KG1 (cell line): Measurements from ENCODE around the gene SLC16A10.

Experiments
- DNase-seq: peaks from one replicate; lab custom pipeline; 2025; lab: John Stamatoyannopoulos, UW

Gene SLC16A10

GRCh38 chr6:111260570-111261298, 173.4 kb downstream of the SLC16A10 start:
- no peak for DNase-seq

DNA sequence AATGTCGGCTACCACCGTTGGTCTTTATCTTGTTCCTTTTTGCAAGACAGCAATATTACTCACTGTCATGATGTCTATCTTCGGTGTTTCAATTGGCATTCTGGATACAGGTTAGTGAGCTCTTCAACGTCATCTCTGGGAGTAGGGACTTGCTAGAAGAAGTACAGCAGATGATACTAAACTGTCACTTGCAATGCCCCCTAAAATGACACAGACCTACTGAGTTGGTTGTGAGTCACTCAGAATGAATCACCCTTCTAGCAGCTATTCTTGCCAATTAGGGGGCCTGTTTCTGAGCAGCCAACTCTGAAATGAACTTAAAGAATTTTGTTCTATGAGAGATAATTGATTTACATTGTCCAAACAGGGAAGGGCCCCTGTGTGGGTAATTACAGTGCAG, 176.5 kb downstream of the SLC16A10 start:
- DNase-seq, result no peak

GRCh38 chr6:111265842-111266241, 178.5 kb downstream of the SLC16A10 start:
- DNase-seq, result no peak

DNA sequence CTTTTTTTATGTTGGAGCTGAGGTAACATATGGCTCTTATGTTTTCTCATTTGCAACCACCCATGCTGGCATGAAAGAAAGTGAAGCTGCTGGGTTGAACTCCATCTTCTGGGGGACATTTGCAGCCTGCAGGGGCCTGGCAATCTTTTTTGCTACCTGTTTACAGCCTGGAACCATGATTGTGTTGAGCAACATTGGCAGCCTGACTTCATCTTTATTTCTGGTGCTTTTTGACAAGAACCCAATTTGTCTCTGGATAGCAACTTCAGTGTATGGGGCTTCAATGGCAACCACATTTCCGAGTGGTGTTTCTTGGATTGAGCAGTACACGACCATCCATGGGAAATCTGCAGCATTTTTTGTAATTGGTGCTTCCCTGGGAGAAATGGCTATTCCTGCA, 179.0 kb downstream of the SLC16A10 start:
- no peak for DNase-seq

DNA sequence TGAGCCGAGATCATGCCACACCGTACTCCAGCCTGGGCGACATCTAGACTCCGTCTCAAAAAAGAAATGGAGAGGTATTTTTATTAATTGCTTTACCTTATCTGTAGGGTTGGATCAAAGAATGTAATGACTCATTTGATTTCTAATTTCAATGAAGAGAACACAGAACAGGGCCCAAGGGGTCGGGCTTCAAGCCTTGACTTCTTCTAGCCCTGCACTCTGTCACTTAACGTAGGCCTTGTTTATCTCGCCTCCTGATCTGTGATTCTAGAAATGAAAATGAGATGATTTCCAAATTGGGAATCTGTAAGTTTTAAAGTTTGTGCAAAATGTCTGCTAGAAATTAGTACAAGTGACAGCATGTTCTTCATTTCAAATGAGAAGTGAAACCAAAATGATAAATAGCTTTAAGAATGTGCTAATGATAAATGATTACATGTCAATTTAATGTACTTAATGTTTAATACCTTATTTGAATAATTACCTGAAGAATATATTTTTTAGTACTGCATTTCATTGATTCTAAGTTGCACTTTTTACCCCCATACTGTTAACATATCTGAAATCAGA, 180.5 kb downstream of the SLC16A10 start:
- DNase-seq, result no peak

DNA sequence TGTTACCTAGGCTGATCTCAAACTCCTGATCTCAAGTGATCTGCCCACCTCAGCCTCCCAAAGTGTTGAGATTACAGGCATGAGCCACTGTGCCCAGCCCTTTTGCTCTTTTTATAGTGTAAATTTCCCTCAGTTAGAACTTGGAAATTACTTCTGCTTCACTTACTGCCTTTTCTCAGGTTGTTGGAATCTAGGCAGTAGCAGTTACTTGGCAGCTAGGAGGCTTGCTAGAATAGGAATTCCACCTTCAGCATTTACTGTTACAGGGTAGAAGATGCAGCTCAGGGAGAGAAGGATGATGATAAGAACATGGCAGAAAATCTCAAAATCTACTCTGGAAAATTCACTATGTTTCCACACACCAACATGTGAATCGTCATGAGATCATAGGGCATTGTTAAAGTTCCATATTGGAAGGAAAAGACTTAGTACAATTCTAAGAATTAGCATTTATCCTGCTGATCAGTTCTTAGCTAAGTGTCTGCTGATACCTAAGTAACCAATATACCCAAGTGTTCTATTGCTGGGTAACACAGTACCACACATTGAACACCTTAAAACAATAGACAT, 182.2 kb downstream of the SLC16A10 start:
- no peak for DNase-seq

DNA sequence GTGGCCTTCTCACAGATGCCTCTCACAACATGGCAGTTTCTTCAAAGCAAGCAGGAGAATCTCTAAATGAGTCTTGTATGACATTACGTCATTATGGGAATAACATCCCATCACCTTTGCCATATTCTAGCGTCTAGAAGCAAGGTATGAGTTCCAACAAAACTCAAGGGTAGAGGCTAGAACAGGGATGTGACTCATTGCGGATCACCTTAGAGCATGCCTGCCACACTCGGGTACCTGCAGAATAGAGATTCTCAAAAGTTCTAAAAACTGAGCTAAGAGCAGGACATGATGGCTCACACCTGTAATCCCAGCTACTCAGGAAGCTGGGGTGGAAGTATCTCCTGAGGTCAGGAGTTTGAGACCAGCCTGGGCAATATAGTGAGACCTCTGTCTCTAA, 182.8 kb downstream of the SLC16A10 start:
- DNase-seq, result no peak

GRCh38 chr6:111274593-111275217, 187.4 kb downstream of the SLC16A10 start:
- no peak for DNase-seq

DNA sequence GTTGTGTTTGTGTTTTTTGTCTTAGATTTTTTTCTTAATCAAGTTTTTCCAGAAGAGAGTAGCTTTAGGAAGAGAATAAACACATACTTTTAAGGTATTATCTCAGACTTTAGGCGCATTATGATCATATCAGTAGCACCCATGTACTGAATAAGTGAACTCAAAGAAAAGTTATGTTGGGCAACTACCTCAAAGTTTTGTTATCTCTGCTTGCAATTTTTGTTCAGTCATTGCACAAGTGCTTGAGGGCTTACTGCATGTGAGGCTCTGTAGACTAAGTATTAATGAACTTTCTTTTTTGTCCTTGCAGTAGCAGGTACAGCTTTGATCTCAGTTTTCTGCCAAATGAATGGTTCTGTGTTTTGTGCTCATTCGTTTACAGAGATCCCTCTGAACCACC, 189.0 kb downstream of the SLC16A10 start:
- DNase-seq, result no peak

GRCh38 chr6:111276736-111277135, 189.4 kb downstream of the SLC16A10 start:
- DNase-seq, result no peak

DNA sequence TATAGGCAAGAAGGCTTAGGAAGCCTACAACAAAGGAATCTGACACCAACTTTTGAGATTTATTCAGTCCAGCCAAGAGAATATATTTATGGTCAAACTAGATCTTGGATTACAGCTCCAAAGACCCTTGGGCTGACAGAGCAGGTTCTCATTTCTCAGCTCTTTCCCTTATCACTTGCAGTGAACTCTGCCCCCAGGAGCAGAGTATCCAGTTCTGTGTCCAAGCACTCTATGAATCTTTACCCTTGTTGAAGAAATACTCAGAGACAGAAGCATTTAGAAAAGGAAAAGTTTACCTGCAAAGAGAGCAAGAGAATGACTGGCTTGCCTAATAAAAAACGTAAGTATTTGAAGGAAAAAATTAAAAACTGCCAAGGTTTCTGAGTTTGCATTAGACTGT, 190.5 kb downstream of the SLC16A10 start:
- no peak for DNase-seq

DNA sequence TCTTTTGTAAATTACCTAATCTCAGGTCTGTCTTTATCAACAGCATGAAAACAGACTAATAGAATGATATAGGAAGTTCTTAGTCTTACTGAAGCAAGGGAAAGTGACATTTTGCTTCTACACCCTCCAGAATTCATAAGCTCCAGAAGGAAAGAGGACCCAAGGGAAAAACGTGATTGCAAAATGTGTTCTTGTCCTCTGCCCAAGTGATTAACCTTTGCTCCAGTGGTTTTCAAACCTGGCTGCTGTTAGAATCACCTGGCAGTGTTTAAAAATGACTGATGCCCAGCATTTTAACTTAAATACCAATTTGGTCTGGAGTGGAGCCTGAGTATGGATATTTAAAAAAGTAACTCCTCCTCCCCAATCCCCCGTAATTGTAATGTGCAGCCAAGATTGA, 191.4 kb downstream of the SLC16A10 start:
- no peak for DNase-seq

DNA sequence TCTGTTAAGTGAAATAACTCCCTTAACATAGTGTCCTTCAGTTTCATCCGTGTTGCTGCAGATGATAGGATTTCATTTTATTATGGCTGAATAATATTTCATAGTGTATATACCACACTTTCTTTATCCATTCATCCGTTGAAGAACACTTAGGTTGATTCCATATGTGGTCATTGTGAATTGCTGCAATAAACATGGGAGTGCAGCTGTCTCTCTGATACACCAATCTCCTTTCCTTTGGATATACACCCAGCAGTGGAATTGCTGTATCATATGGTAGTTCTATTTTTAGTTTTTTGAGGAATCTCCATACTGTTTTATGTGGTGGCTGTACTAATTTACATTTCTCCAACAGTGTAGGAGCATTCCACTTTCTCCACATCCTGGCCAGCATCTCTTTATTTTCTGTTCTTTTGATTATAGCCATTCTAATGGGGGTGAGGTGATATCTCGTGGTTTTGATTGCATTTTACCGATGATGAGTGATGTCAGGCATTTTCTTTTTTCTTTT, 193.2 kb downstream of the SLC16A10 start:
- DNase-seq, result no peak
